NCI-H1048 (cell line): ENCODE measurements around the gene OMA1.
"Not testable (repeated sequence)": the region's sequence is repeated elsewhere in the genome, so short reads cannot be mapped to it uniquely, and the experiment has no call there.

Experiments
- DNase-seq: peaks from one replicate; lab custom pipeline; 2025; lab: John Stamatoyannopoulos, UW

Gene OMA1

DNA sequence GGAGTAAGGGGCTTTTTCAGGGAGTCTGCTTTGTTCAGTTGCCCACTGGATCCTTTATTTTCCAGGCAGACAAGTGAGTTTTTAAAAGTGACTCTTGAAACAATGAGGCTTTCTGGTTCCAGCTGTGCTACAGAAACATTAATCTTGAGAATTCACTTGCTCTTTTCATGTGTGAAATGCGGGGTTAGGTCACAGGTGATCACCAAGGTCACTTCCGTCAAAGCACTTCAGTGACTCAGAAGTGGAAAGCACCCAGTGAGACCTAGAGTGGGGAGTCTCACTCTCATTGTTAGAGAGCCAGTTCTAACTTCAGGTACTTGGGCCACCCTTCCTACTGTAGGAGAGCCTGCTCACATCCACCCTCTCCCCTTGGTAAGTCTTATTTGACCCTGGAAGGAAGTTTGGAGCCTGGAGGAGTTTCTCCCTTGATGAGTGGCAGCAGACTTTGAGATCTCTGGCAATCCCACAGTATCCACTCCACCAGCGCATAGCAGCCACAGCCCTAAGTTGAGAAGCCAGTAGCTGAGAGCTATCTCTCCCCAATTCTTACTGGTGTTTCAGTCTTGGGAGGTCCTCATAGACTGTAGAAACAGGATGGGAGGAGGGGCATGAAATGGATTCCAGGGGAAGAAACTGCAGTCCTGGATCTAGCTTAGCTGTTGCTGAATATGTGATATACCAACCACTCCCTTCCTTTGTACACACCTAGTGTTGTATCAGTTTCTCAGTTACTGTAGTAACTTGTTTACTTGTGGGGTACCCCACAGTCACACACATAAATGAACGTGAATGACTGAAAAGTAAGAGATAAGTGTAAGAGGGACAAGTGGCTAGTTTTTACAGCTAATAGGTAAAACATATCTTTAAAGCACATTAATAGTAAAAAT is 27.4 kb upstream of the OMA1 start:
- DNase-seq, result no peak

DNA sequence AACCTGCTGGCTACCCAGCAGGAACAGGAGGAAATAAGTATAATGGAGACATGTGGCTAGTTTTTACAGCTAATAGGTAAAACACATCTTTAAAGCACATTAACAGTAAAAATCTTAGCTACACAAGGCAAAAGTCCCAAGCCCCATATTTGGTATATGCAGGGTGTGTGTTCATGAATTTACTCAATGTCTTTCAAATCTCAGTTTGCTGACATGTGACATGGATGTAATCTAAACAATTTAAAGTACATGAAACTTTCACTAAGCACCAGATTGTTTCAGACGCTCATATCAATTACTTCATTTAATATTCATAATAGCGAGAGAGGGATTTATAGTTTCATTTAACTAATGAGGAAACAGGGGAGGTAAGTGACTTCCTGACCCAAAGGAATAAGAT is 26.6 kb upstream of the OMA1 start:
- no peak for DNase-seq

DNA sequence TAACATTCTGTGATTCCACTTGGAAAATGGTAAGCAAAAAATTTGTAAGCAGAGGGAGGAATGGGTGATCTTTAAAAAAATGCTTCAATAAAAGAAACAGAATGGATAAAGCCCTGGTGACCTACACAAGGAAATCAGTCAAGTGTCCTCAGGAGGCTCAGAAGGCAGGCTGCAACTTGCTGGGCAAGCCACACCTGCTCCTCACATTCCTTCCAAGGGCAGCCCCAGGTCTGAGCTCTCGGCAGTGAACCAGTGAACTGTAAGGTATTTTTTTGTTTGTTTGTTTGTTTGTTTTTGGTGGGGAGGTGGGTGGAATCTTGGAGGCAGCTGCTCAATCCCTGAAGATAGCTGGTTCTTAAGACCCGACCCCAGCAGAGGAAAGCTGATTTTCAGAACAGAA is 26.2 kb upstream of the OMA1 start:
- no peak for DNase-seq

DNA sequence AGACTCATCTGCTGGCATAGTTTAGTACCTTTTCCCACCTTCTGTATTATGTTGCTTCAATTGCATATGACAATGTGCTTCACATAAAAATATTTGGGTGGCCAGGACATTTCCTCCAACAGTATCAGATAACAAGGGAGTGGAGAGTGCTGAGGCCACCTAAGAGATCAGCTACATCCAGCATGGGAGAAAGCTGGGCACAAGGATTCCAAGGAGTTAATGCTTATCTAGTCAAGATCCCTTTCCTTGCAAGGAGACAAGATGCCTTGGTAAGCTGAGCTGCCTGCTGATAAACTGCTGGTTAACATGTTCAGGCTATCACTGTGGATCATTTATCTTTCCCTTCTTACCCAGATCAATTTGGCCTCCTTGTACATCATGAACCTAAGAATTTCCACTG is 25.1 kb upstream of the OMA1 start:
- no peak for DNase-seq

DNA sequence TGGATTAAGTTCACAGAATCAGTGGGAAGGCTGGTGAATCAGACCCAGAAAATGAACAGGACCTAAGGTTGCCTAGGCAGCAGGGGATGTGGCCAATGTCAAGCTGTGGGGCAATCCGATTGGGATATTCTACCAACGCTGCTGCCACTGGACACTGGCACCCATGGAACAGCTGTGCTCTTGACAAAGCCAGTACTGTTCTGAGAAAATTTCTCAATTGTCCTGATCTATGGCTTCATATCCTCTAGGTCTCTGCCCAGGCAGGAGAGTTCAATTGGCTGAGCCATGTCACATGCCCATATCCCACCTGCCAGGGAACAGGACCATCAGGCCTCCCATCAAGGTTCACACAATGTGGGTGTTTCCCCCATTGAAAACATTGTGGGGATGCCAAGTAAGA is 24.3 kb upstream of the OMA1 start:
- no peak for DNase-seq

DNA sequence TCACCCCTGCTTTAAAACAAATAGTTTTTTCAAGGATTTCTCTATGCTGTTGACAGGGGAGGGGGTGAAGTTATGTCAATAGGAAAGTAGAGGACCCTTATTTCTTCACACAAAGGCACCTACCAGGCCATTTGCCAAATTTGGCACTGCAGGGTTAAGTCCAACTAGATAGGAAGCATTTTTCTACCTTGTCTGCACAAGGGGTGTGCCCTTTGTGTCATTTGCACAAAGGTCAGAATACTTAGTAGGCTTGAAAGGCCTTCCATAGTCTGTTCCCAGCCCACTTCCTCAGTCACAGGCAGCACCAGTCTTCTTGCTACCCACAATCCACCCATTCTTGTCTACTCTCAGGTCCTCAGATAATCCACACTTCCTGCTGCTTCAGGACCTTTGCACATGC is 23.6 kb upstream of the OMA1 start:
- DNase-seq, result no peak

DNA sequence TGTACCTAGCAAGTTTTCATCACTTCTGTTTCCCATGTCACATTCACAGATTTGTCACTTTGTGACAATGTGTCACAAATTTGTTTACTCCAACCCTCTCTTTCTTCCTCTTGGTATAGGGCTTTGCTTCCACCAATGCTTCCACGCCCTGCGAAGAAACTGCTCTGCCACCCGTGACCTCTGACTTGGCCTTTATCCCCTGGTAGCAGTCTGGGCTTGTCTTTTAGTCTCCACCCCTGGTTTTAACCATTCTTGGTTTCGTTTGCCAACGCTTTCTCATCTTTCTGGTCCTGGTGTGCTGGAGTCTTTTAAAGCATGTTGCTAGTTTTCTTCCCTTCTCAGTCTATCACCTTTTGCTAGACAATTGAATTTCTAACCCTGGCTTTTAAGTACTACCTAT is 22.4 kb upstream of the OMA1 start:
- no peak for DNase-seq

DNA sequence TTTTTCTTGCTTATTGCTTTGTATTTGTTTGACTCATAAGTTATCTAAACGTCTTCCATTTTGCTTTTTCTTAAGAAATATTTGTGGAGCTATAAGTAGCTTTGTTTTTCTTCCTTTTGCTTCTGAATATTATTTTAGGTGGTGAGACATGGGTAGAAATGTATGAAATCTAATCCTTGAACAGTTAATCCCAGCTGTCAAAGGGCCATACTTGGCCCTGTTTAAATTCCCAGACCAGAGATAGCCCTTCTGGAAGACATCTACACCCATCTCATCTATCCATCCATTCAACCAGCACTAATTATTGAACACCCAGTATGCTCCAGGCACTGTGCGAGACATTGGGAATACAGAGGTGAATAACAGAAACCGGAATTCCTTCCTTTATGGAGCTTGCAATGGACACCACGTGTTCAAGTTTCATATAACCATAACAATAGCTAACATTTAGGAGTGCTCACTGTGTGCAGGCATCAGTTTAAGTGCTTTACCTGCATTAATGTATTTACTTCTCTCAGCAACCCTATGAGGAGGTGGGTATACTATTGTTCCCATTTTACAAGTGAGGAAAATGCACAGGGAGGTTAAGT is 21.8 kb upstream of the OMA1 start:
- DNase-seq, result no peak

DNA sequence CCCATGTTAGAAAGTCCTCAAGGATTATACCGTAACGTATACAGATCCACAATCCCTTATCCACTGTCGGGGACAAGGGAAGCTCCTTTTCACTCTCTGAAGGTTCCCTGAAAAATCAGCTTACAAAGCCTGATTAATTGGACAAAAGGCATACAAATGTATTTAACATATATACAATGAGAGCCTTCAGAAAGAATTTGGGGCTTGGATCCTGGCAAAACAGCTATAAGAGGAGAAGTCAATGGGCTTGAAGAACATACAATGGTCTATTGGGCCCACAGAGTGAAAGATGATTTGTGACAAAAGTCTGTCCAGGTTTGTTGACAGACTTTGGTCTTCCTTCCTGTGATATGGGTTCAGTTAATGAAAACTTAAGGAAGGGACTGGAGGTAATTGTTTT is 19.8 kb upstream of the OMA1 start:
- DNase-seq, result no peak

DNA sequence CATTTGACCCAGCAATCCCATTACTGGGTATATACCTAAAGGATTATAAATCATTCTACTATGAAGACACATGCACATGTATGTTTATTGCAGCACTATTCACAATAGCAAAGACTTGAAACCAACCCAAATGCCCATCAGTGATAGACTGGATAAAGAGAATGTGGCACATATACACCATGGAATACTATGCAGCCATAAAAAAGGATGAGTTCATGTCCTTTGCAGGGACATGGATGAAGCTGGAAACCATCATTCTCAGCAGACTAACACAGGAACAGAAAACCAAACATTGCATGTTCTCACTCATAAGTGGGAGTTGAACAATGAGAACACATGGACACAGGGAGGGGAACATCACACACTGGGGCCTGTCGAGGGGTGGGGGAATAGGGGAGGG is 17.2 kb upstream of the OMA1 start:
- DNase-seq, result not testable (repeated sequence)

DNA sequence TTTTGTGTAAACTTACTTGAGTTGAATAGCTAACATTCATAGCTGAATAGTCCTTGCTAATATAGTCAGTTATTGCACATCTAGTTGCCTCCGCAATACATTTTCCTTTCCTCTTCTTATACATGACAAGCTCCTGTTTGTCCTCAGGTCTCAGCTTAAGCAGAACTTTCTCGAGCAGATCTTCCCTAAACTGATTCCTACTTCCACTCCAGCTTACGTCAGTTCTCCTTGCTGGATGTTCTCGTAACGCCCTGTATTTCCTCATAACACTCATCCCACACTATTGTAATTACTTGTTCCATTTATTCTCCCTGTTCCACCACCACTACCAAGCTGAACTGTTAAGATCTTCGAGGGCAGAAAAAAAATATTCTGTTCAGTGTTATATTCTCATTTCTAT is 15.1 kb upstream of the OMA1 start:
- DNase-seq, result no peak

DNA sequence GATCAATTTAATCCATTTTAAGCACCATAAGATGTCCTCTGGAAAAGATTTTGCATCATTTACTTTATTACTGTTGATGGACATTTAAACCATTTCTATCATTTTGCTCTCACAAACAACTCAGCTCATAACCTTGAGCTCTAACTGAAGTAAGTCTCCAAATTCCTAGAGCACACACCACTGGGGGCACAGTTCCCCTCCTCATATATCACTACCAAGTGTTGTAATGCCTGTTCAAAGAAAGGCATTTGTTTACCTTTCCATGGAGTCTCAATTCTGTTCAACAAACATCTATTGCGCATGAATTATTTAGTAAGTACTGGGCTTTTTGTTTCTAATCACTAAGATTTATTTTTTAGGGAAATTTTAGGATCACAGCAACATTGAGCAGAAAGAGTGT is 8.9 kb upstream of the OMA1 start:
- DNase-seq, result no peak

DNA sequence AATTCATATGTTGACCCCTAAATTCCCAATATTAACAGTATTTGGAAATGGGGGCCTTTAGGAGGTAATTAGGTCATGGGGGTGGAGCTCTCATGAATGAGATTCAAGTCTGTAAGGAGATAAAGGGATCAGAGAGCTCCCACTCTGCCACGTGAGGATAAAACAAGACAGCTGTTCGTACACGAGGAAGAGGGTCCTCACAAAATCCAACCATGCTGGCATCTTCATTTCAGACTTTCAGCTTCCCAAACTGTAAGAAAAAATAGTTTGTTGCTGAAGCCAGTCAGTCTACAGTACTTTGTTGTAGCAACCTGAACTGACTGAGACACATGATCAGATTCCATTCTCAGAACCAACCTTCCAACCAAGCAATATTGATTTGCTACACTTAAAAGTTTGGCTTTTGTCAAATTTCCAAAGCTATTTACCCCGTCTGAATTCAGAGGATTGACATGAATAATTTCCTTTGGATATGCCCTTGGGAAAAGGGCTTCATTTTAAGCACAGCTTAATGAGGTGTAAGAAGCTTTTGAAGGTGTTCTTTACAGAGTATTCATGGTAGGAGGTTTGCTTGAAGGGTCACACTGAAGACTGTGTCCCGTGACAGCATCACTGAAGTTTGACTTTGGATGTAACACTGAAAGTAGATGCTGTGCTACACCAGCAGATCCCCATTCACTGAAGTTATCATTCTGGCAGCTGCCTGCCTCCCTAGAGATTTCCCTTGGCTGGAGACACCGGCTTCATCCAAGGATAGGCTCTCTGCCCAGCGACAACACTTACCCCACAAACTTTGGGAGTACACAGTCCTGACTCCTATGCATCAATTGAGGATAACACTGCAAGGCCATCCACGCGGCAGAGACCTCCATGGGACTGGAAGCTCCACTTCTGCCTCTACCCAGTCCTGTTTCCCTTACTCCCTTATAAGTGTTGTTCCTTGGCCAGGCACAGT is 4.9 kb upstream of the OMA1 start:
- no peak for DNase-seq

DNA sequence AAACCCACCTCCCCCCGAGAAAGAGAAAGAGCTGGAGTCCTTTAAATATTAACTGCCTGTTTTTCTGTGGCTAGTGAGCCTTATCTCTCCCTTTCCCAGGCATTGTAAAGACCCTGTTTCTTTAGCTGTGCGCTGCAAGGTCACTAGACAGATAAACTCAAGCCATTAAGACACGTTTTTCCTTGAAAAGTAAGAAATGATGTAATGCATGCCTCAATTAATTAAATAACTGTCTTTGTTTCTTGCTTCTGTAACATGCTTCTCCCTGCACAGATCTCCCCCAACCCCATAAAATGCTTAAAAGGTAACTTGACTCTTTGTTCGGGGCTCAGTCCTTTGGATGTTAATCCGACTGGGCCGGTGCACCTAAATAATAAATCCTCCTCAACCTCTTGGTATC is 2.8 kb upstream of the OMA1 start:
- DNase-seq, result not testable (repeated sequence)

DNA sequence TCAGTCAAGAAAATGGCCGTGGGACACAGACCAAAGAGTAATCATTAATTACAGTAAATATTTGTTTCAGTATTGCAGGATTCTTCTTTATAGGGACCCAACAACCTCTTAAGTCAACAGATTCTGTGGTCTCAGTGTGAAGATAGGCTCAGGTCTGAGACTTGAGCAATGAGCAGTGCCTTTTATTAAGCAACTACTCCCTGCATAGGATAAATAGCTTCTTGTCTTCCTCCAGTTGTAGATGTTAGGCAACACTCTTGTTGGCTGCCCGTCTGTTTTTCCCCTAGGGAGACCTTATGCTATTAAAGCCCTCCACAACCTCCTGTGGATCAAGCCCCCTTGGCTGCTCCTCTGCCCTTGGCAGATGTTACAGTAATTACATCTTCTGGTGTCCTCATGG is 1.8 kb upstream of the OMA1 start:
- DNase-seq, result no peak

DNA sequence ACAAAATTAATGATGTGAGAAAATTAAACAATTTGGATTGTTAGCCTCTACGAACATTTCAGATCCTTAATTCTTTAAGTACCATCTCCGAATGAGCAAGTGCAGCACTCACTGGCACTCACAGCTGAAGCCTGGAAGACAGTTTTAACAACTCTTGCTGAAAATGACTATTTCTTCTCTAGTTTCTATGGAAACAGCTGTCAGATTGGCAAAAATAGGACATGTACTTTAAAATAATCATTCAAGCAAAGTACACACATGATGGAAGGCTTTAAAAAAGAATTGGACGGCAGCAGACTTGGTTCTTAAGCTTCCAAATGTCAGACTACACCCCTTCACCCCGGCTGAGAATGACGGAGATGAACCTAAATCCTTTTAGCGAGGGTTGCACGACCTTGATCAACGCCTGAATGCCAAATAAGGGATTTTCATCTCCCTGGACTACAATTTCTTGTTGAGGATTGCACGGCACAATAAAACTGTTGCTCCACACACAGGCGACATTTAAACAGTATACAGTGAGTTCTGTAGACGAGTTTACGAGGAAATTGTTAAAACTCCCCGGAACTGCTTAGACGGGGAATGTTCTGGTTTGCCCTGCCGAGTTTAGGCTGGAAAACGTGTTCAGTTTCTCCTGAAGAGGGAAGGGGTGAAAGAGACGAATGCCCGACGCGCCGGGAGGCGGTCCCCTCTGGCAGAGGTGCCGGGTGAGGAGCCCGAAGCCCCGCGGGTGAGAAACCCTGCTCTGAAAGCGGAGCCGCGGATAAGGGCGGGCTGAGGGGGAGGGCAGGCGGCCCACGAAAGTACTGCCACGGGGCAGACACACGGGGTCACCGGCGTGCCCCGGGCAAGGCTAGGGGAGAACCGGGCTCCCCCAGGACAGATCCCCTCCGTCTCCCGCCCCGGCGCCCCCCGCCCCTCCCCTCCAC is 671 bp downstream of the OMA1 start:
- peak; percentile 46 for DNase-seq

DNA sequence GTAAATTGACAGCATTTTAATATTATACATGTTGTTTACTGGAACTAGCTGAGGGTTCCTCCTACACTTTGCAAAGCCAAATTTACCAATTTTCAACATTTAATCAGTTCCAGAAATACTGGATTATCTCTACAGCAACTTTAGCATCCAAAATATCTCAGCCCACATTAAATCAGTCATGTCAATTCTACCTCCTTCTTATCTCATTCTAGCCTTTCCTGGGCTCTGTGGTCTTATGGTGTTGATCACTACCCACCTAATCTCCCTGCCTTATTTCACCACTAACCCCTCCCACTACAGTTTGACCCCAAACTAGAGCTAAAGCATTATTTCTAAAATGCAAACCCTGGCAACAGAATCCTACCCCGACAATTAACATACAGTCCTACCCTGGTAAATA is 3.3 kb downstream of the OMA1 start:
- no peak for DNase-seq

DNA sequence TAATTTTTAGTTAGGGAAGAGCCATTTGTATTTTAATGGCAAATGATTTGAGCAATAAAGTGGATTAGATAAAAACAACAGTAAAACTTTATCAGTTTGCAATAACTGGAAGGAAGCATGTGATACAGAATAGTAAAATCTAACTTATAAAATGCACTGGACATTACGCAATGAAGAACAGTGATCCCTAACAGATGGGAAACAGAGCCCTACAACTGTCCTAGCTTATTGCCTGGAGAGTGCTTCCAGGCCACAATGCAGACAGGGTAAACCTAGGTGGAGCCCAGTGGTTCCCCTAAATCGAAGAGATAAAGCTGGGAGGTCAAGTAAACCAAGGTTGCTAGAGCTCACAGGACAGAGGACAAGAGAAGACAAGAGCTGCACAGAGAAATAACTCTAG is 7.0 kb downstream of the OMA1 start:
- no peak for DNase-seq

DNA sequence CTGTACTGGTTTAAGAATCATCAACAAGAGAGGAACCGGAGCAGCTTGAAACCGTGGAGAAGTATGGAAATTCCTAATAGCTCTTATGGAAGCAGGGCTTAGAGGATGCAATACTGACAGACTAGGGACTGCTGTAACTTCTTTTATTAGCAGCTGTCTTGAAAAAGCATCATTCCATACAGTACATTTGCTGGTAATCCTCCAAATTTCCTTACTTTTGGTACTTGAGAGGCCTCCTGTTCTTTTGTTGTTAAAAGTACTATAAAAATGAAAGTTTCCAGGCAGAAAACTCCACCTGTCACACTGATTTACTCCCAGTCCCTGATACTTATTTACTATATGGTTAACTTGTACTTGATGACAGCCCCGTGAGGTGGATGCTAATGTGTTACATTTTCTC is 7.7 kb downstream of the OMA1 start:
- DNase-seq, result no peak

DNA sequence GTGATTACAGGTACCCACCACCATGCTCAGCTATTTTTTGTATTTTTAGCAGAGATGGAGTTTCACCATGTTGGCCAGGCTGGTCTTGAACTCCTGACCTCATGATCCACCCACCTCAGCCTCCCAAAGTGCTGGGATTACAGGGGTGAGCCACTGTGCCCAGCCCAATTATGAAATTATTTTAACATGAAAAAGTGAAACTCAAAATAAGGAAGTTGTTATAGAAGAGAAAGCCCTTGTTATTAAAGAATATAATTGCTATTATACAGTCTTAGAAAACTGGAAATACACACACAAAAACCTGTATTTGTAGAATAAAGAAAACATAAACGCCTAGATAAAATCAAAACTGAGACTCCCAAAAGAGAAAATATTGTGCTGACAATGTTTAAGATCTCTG is 14.7 kb downstream of the OMA1 start:
- DNase-seq, result not testable (repeated sequence)

DNA sequence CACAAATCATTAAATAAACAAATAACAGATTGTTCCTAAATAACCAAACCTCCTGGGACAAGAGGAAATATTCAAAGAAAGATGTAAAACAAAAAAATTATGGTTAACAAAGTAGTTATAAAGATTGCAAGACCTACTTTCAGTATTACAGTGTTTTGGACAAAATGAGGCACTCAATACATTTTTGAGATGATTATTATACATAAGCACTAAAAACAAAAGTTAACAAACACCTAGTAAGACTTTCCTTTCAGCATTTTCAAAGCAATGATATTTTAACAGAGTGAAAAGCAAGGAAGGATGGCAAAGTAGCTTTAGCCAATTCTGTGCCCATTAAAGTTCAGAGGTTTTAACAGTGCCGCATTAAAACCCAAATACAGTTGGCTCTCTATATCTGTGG is 17.2 kb downstream of the OMA1 start:
- DNase-seq, result no peak

DNA sequence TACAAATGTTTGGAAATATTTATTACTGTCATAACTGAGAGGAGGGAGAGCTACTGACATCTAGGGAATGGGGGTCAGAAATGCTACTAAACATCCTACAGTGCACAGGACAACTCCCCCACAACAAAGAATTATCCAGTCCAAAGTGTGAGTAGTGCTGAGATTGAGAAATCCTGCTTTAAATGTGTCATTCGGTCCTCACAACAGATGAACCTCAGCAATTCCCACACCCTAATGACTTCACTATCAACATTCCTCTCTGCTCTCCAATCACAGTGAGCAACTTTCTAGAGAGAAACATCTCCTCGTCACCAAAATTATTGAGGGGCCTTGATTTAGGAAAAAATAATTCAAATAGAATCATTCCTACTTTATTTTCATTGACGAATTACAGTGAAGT is 18.0 kb downstream of the OMA1 start:
- no peak for DNase-seq
